DOHH2 (cell line): ENCODE data around the gene FLRT1.

Source experiments
- H3F3A ChIP-seq: fragments of 200-600 bp; sonication (generic), shearing (Covaris generic); 2 replicates; pipeline ENCODE4 v1.6.0; 2016; ENCODE audit warnings: antibody characterized with exemption, mild to moderate bottlenecking; ENCODE audit not compliant: control insufficient read depth, insufficient read depth
- H3K27ac ChIP-seq: fragments of 200-600 bp; sonication (generic); 2 replicates; pipeline ENCODE4 v1.5.1; 2014; ENCODE audit warnings: low read depth, mild to moderate bottlenecking, low read length, moderate library complexity
- H3K27me3 ChIP-seq: fragments of 200-600 bp; sonication (generic); 2 replicates; pipeline ENCODE4 v1.6.1; 2014; ENCODE audit warnings: mild to moderate bottlenecking, low read length, mixed read lengths; ENCODE audit not compliant: control insufficient read depth
- H3K36me3 ChIP-seq: fragments of 200-600 bp; sonication (generic); 2 replicates; pipeline ENCODE4 v1.6.1; 2014; ENCODE audit warnings: mild to moderate bottlenecking, low read length, moderate library complexity, mixed read lengths; ENCODE audit not compliant: control insufficient read depth
- H3K4me1 ChIP-seq: fragments of 200-600 bp; sonication (generic); 2 replicates; pipeline ENCODE4 v1.6.1; 2014; ENCODE audit warnings: mild to moderate bottlenecking, low read length, mixed read lengths; ENCODE audit not compliant: control insufficient read depth
- H3K4me2 ChIP-seq: fragments of 200-600 bp; sonication (generic); 2 replicates; pipeline ENCODE4 v1.6.0; 2014; ENCODE audit warnings: mild to moderate bottlenecking, low read length, moderate library complexity
- H3K4me3 ChIP-seq: fragments of 200-600 bp; sonication (generic); 2 replicates; pipeline ENCODE4 v1.5.1; 2014; ENCODE audit warnings: mild to moderate bottlenecking, low read length, mixed read lengths
- H3K79me2 ChIP-seq: fragments of 200-600 bp; sonication (generic); 2 replicates; pipeline ENCODE4 v1.6.1; 2014; ENCODE audit warnings: mild to moderate bottlenecking, low read length, mixed read lengths; ENCODE audit not compliant: control insufficient read depth
- H3K9me2 ChIP-seq: fragments of 200-600 bp; sonication (generic); replicated peaks from 2 replicates; pipeline ENCODE4 v1.6.1; 2014; ENCODE audit warnings: mild to moderate bottlenecking, low read length, mixed read lengths; ENCODE audit not compliant: control insufficient read depth
- H3K9me3 ChIP-seq: fragments of 200-600 bp; sonication (generic); 2 replicates; pipeline ENCODE4 v1.6.1; 2014; ENCODE audit warnings: antibody characterized with exemption, low read length, mixed read lengths; ENCODE audit not compliant: control insufficient read depth, insufficient read depth
- H4K20me1 ChIP-seq: fragments of 200-600 bp; sonication (generic); 2 replicates; pipeline ENCODE4 v1.6.0; 2014; ENCODE audit warnings: low read depth, mild to moderate bottlenecking, antibody characterized with exemption, low read length, moderate library complexity; ENCODE audit not compliant: control insufficient read depth, insufficient read depth
- CTCF ChIP-seq: fragments of 200-600 bp; sonication (generic); IDR thresholded peaks from one replicate; pipeline ENCODE4 v1.5.1; 2014; ENCODE audit warnings: antibody characterized with exemption, mild to moderate bottlenecking, low read depth, low read length; ENCODE audit not compliant: poor library complexity, severe bottlenecking
- EZH2phosphoT487 ChIP-seq: fragments of 200-600 bp; sonication (generic); IDR thresholded peaks from 2 replicates; pipeline ENCODE4 v1.6.1; 2017; ENCODE audit warnings: borderline replicate concordance, mild to moderate bottlenecking, antibody characterized with exemption, low read length, moderate library complexity, mixed read lengths

The FLRT1 gene

GRCh38 chr11:64015510-64015909 lies 20.2 kb upstream of the FLRT1 start:
- Histone ChIP-seq H4K20me1 (no peaks in the 10 kb centered on the region), H3K27ac (no peak overlapping the region), H3K4me1 (no peaks in the 10 kb centered on the region), H3K27me3 (no peaks in the 10 kb centered on the region), H3F3A (no peaks in the 10 kb centered on the region), H3K79me2 (no peaks in the 10 kb centered on the region), H3K9me2 (no peaks in the 10 kb centered on the region), H3K36me3 (no peaks in the 10 kb centered on the region), H3K9me3 (peaks cover 6% of the 10 kb centered on the region; the same call in 1 of the 2 replicates), H3K4me2 (no peak overlapping the region), H3K4me3 (no peak overlapping the region)
- no peak for TF ChIP-seq CTCF
- TF ChIP-seq EZH2phosphoT487, result no peak

DNA sequence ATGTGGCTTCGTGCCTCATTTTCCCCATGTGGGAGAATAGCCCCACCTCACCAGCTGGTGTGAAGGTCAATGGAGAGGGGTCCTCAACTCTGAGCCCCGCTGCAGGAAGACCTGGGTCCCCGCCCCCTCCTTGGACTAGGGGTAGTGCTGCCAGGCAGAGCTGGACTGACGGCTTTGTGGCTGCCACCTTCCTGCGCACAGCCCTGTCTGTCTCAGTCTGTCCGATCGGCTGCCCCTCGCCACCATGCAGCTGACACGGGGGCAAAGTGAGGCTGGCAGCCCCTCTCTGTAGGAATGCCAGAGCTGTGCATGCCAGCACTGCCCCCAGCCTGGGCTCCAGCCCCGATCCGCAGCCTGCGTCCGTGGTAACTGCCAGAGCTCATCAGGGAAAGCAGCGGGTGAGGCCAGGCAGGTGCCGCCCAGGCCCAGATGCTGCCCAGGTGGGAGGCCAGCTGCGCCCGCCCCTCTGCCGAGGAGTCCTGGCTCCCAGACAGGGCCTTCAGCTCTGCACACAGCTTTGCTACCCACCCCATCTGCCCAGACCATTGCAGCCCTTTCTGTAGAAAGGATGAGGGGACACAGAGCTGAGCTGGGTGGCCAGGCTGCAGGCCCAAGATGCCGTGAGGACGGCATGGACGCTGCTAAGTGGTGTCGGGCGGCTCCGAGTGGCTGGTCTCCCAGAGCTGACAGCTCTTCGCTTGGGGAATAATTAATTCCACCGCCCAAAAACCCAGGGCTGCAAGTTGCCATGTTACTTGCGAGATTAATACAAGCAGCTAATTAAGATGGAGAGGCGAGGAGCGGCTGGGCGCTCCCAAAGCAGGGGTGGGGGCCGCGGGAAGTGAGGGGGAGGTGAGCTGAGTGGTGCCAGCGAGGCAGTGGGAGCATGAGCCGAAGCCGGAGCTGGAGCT lies 19.5 kb upstream of the FLRT1 start:
- no peak overlapping the region for H3K27ac ChIP-seq
- H3K4me1 ChIP-seq, result no peaks in the 10 kb centered on the region
- no peaks in the 10 kb centered on the region for H3K79me2 ChIP-seq
- no peak overlapping the region for H3K4me3 ChIP-seq
- no peaks in the 10 kb centered on the region for H3F3A ChIP-seq
- H3K27me3 ChIP-seq, result 0 out of 2 replicates have a peak, but pooled peaks cover 3% of the 10 kb centered on the region
- TF ChIP-seq EZH2phosphoT487, result no peak
- TF ChIP-seq CTCF, result no peak
- H3K4me2 ChIP-seq, result no peak overlapping the region
- H3K9me3 ChIP-seq, result no peaks in the 10 kb centered on the region
- no peaks in the 10 kb centered on the region for H3K9me2 ChIP-seq
- H4K20me1 ChIP-seq, result no peaks in the 10 kb centered on the region
- H3K36me3 ChIP-seq, result no peaks in the 10 kb centered on the region

DNA sequence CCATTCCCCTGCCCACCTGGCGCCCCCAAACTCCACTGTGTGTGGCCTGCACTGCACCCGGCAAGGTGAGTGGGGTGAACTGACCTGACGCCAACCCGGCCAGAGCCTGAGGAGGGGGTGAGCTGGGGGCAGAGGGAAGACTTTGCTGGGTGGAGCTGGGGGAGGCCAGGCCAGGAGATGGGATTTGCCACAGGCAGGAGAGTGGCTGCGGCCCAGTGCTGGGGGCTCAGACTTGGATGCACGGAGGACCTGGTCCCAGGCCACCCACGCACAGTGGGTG lies 17.8 kb upstream of the FLRT1 start:
- H3K27ac ChIP-seq, result no peak overlapping the region
- H3K9me3 ChIP-seq, result no peaks in the 10 kb centered on the region
- no peak overlapping the region for H3K4me2 ChIP-seq
- no peaks in the 10 kb centered on the region for H4K20me1 ChIP-seq
- H3K27me3 ChIP-seq, result 0 out of 2 replicates have a peak, but pooled peaks cover 3% of the 10 kb centered on the region
- no peak for TF ChIP-seq EZH2phosphoT487
- H3K4me3 ChIP-seq, result no peak overlapping the region
- no peaks in the 10 kb centered on the region for H3F3A ChIP-seq
- no peaks in the 10 kb centered on the region for H3K4me1 ChIP-seq
- no peaks in the 10 kb centered on the region for H3K9me2 ChIP-seq
- no peaks in the 10 kb centered on the region for H3K36me3 ChIP-seq
- no peaks in the 10 kb centered on the region for H3K79me2 ChIP-seq

GRCh38 chr11:64018310-64018709 lies 17.4 kb upstream of the FLRT1 start:
- Histone ChIP-seq H3K4me2 (no peak overlapping the region), H3K9me3 (no peaks in the 10 kb centered on the region), H3K79me2 (no peaks in the 10 kb centered on the region), H3K4me3 (no peak overlapping the region), H3K27ac (no peak overlapping the region), H3K36me3 (no peaks in the 10 kb centered on the region), H3K9me2 (no peaks in the 10 kb centered on the region), H4K20me1 (no peaks in the 10 kb centered on the region), H3F3A (no peaks in the 10 kb centered on the region), H3K27me3 (0 out of 2 replicates have a peak, but pooled peaks cover 3% of the 10 kb centered on the region), H3K4me1 (no peaks in the 10 kb centered on the region)
- TF ChIP-seq CTCF, result no peak
- no peak for TF ChIP-seq EZH2phosphoT487
